Measurements from ENCODE around the gene EYA3.

The EYA3 gene

GRCh38 chr1:28088168-28088961, at the start of gene EYA3:
Gene EYA3 (minus strand): TSS chr1:28088610. CDS start chr1:28058026, 30,584 bp downstream.
- peak; percentile 95 to 98 for DNase-seq

GRCh38 chr1:28136922-28137613, 48.7 kb upstream of the EYA3 start:
- no peak for DNase-seq

- no peak for DNase-seq
Measured at GRCh38 chr1:28136169-28136921, 47.9 kb upstream of the EYA3 start.

- DNase-seq, result no peak
Measured at GRCh38 chr1:28135371-28136168, 47.2 kb upstream of the EYA3 start.

- DNase-seq, result no peak
Measured at GRCh38 chr1:28134651-28135207, 46.3 kb upstream of the EYA3 start.

GRCh38 chr1:28132171-28133167, 44.1 kb upstream of the EYA3 start:
- DNase-seq, result no peak

- DNase-seq, result no peak
Measured at GRCh38 chr1:28130901-28131300, 42.5 kb upstream of the EYA3 start.

- no peak for DNase-seq
Measured at GRCh38 chr1:28129150-28129549, 40.7 kb upstream of the EYA3 start.

- DNase-seq, result no peak
Measured at GRCh38 chr1:28127617-28128257, 39.3 kb upstream of the EYA3 start.

GRCh38 chr1:28126783-28127490, 38.5 kb upstream of the EYA3 start:
- DNase-seq, result no peak

- no peak for DNase-seq
Measured at GRCh38 chr1:28126212-28126611, 37.8 kb upstream of the EYA3 start.

- DNase-seq, result no peak
Measured at GRCh38 chr1:28123461-28123961, 35.1 kb upstream of the EYA3 start.

GRCh38 chr1:28122183-28122582, 33.8 kb upstream of the EYA3 start:
- DNase-seq, result no peak

- DNase-seq, result no peak
Measured at GRCh38 chr1:28119556-28119955, 31.1 kb upstream of the EYA3 start.

GRCh38 chr1:28118640-28119307, 30.4 kb upstream of the EYA3 start:
- no peak for DNase-seq

GRCh38 chr1:28115267-28115666, 26.9 kb upstream of the EYA3 start:
- DNase-seq, result no peak

GRCh38 chr1:28114844-28115243, 26.4 kb upstream of the EYA3 start:
- no peak for DNase-seq

- DNase-seq, result no peak
Measured at GRCh38 chr1:28113242-28113572, 24.8 kb upstream of the EYA3 start.

Measured in NCI-H446 (cell line).